Measurements from ENCODE around the gene ZDHHC4.

The ZDHHC4 gene

GRCh38 chr7:6530626-6531491, 46.4 kb upstream of the ZDHHC4 start:
- H3K4me1 ChIP-seq (ENCODE audit: low read length) = peaks cover 23% of the 10 kb centered on the region
- no peaks in the 10 kb centered on the region for H4K20me1 ChIP-seq (ENCODE audit: insufficient read depth, low read length)
- peak overlapping the region; percentile 64 for H3K9ac ChIP-seq (ENCODE audit: low read length)
- no peaks in the 10 kb centered on the region for H3K79me2 ChIP-seq (ENCODE audit: low read length)
- no peaks in the 10 kb centered on the region for H3K36me3 ChIP-seq (replicated peaks; ENCODE audit: low read depth, low read length)
- H3K4me3 ChIP-seq (ENCODE audit: low read length) = peak overlapping the region; percentile 90
- peaks cover 12% of the 10 kb centered on the region for H3K27me3 ChIP-seq (ENCODE audit: low read depth, low read length)
- H3K9me3 ChIP-seq (ENCODE audit: insufficient read depth, low read length) = no peaks in the 10 kb centered on the region
- H3K27ac ChIP-seq (ENCODE audit: low read length) = no peak overlapping the region
- peak overlapping the region; percentile 94 for H3K4me2 ChIP-seq (ENCODE audit: low read length)
- no peak for TF ChIP-seq CTCF (IDR thresholded peaks at IDR 0.05; ENCODE audit: low read depth, low read length)
- H2AFZ ChIP-seq (ENCODE audit: low read depth, low read length) = peak overlapping the region; percentile 36; the same call in 1 of the 2 replicates

GRCh38 chr7:6531492-6532279, 45.6 kb upstream of the ZDHHC4 start:
- H3K9me3 ChIP-seq (ENCODE audit: insufficient read depth, low read length) = no peaks in the 10 kb centered on the region
- no peak for TF ChIP-seq EZH2phosphoT487 (IDR thresholded peaks at IDR 0.05; ENCODE audit: low read depth)
- no peak for TF ChIP-seq CTCF (IDR thresholded peaks at IDR 0.05; ENCODE audit: low read depth, low read length)
- H3K4me2 ChIP-seq (ENCODE audit: low read length) = peak overlapping the region; percentile 94
- H3K36me3 ChIP-seq (replicated peaks; ENCODE audit: low read depth, low read length) = no peaks in the 10 kb centered on the region
- H4K20me1 ChIP-seq (ENCODE audit: insufficient read depth, low read length) = no peaks in the 10 kb centered on the region
- H3K27ac ChIP-seq (ENCODE audit: low read length) = no peak overlapping the region
- peak overlapping the region; percentile 90 for H3K4me3 ChIP-seq (ENCODE audit: low read length)
- H3K9ac ChIP-seq (ENCODE audit: low read length) = peak overlapping the region; percentile 64
- H2AFZ ChIP-seq (ENCODE audit: low read depth, low read length) = 0 out of 2 replicates have a peak overlapping the region, but pooled peaks have one; percentile 36
- peaks cover 27% of the 10 kb centered on the region for H3K4me1 ChIP-seq (ENCODE audit: low read length)
- no peaks in the 10 kb centered on the region for H3K79me2 ChIP-seq (ENCODE audit: low read length)
- H3K27me3 ChIP-seq (ENCODE audit: low read depth, low read length) = peaks cover 14% of the 10 kb centered on the region

DNA sequence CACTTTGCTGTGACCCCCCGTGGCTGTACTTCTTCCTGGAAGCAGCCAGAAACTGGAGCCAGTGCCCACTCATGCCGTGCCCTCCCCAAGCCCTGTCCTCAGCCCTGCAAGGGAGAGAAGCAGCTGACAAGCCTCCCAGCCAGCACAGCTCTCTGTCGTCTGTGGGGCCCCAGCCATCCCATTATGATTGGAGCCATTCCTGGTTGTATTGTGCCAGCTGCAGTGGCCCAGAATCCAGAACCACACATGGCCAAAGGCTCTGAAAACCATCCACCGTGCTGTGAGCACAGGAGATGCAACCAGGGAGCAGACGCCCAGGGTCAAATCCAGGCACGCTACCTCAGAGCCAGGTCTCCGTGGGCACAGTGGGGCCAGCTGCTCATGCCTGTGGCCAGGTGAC, 44.7 kb upstream of the ZDHHC4 start:
- peak overlapping the region; percentile 94; the same call in 1 of the 2 replicates for H3K4me2 ChIP-seq (ENCODE audit: low read length)

More for the DNA sequence above, 44.7 kb upstream of the ZDHHC4 start:
- Histone ChIP-seq H3K27ac (ENCODE audit: low read length) (no peak overlapping the region), H3K79me2 (ENCODE audit: low read length) (no peaks in the 10 kb centered on the region), H2AFZ (ENCODE audit: low read depth, low read length) (no peak overlapping the region), H3K9ac (ENCODE audit: low read length) (no peak overlapping the region), H3K27me3 (ENCODE audit: low read depth, low read length) (peaks cover 14% of the 10 kb centered on the region), H3K9me3 (ENCODE audit: insufficient read depth, low read length) (no peaks in the 10 kb centered on the region), H3K4me1 (ENCODE audit: low read length) (peaks cover 27% of the 10 kb centered on the region), H3K36me3 (replicated peaks; ENCODE audit: low read depth, low read length) (no peaks in the 10 kb centered on the region), H4K20me1 (ENCODE audit: insufficient read depth, low read length) (no peaks in the 10 kb centered on the region), H3K4me3 (ENCODE audit: low read length) (no peak overlapping the region)
- TF ChIP-seq EZH2phosphoT487 (IDR thresholded peaks at IDR 0.05; ENCODE audit: low read depth) = no peak
- no peak for TF ChIP-seq CTCF (IDR thresholded peaks at IDR 0.05; ENCODE audit: low read depth, low read length)
